GM12878 (cell line): ENCODE results near the gene CCRL2. TPM values are rescaled to one million over a fixed set of nuclear protein-coding genes. Genes with fewer than 3 reads are reported as not detected.

Source experiments
- ATAC-seq: fragments of 200-7000 bp; cut with Tn5 transposase; 3 replicates; pipeline ENCODE4 v1.9.1; 2020; ENCODE audit warnings: mild to moderate bottlenecking, moderate library complexity
- BruUV-seq: library from RNA; stranded (reverse); fragments of 400-500 nt; replicated peaks from 2 replicates; lab custom pipeline; 2021; lab: Mats Ljungman, UMichigan
- CTCF ChIA-PET: fragments of 300-600 bp; sonication (Branson Sonifier 250); formaldehyde crosslinking; extraction: SDS; loops from one replicate; lab custom pipeline; 2021; ENCODE audit warnings: inconsistent platforms; lab: Yijun Ruan, JAX
- POLR2A ChIA-PET: fragments of 350-600 bp; formaldehyde crosslinking; extraction: SDS; loops from one replicate; lab custom pipeline; 2021; ENCODE audit warnings: inconsistent platforms; lab: Charles Lee
- RAD21 ChIA-PET: fragments of 300-600 bp; sonication (Branson Sonifier 250); formaldehyde crosslinking; loops from one replicate; lab custom pipeline; 2023; ENCODE audit warnings: antibody characterized with exemption; ENCODE audit not compliant: unreplicated experiment; lab: Charles Lee
- SMC1A ChIA-PET: fragments of 300-600 bp; sonication (Branson Sonifier 250); formaldehyde crosslinking; loops from one replicate; lab custom pipeline; 2023; ENCODE audit not compliant: unreplicated experiment, uncharacterized antibody; lab: Charles Lee
- DNase-seq: peaks from one replicate; pipeline ENCODE4 v3.0.0-alpha.2; 2011; ENCODE audit warnings: low read depth, low spot score
- FAIRE-seq: peaks from 3 replicates; lab custom pipeline; 2011; peaks lifted over from hg19 to GRCh38; lab: Jason Lieb, UNC
- H2AFZ ChIP-seq: 2 replicates; pipeline ENCODE4 v1.6.0; 2011; ENCODE audit warnings: low read depth, low read length, control low read depth; ENCODE audit not compliant: control insufficient read depth
- H3K27ac ChIP-seq: 2 replicates; pipeline ENCODE4 v1.5.1; 2011; ENCODE audit warnings: control low read depth; ENCODE audit not compliant: control insufficient read depth, insufficient read depth
- H3K27me3 ChIP-seq, 2 experiments: replicated peaks in 1 of 2; 2 replicates each; pipeline versions ENCODE4 v1.6.0 to v1.6.1; 2011; ENCODE audit warnings: low read length in 1 of 2; ENCODE audit not compliant: control insufficient read depth in 2 of 2, insufficient read depth in 2 of 2
- H3K36me3 ChIP-seq, 2 experiments: 2 replicates each; pipeline ENCODE4 v1.5.1; 2011; ENCODE audit warnings: low read length in 1 of 2; ENCODE audit not compliant: control insufficient read depth in 2 of 2, insufficient read depth in 2 of 2
- H3K4me1 ChIP-seq: 2 replicates; pipeline ENCODE4 v1.6.1; 2011; ENCODE audit warnings: mild to moderate bottlenecking, low read length, moderate library complexity, mixed read lengths; ENCODE audit not compliant: control insufficient read depth, insufficient read depth
- H3K4me2 ChIP-seq: 2 replicates; pipeline ENCODE4 v1.6.0; 2011; ENCODE audit warnings: control low read depth; ENCODE audit not compliant: control insufficient read depth, insufficient read depth
- H3K4me3 ChIP-seq: fragments of 200-600 bp; sonication (generic); 2 replicates; pipeline ENCODE4 v1.5.1; 2016
- H3K79me2 ChIP-seq: 2 replicates; pipeline ENCODE4 v1.6.0; 2011; ENCODE audit warnings: low read length; ENCODE audit not compliant: control insufficient read depth, insufficient read depth
- H3K9ac ChIP-seq: 2 replicates; pipeline ENCODE4 v1.8.0; 2011; ENCODE audit warnings: low read length, control low read depth, mixed read lengths; ENCODE audit not compliant: control insufficient read depth, insufficient read depth
- H3K9me3 ChIP-seq: replicated peaks from 3 replicates; pipeline ENCODE4 v1.5.1; 2011; ENCODE audit warnings: mild to moderate bottlenecking, low read length; ENCODE audit not compliant: control insufficient read depth, insufficient read depth
- H4K20me1 ChIP-seq: 2 replicates; pipeline ENCODE4 v1.6.0; 2011; ENCODE audit not compliant: control insufficient read depth, insufficient read depth
- BCL11A ChIP-seq: IDR thresholded peaks from 2 replicates; pipeline ENCODE4 v1.6.1; 2011; ENCODE audit warnings: low read depth, low read length
- HSF1 ChIP-seq: fragments of 150-350 bp; IDR thresholded peaks from 2 replicates; pipeline ENCODE4 v1.6.1; 2014; ENCODE audit warnings: mild to moderate bottlenecking, low read depth, low read length
- RCOR1 ChIP-seq: conservative IDR thresholded peaks from 2 replicates; pipeline ENCODE4 v1.6.1; 2012; ENCODE audit warnings: low read depth, low read length, improper control_type of control experiment
- STAT1 ChIP-seq: fragments of 450-650 bp; conservative IDR thresholded peaks from 2 replicates; pipeline ENCODE4 v1.6.1; 2014; ENCODE audit warnings: antibody characterized with exemption, mild to moderate bottlenecking
- WGBS: methylation state at CpG from one replicate; pipeline ENCODE4 v1.1.6; 2016; ENCODE audit warnings: low lambda C conversion rate; ENCODE audit not compliant: insufficient replicate concordance, insufficient coverage; ENCODE audit errors: missing lambda C conversion rate; 5-methylcytosine and 5-hydroxymethylcytosine counted together
- in situ Hi-C: fragments of 300-500 bp; cut with MboI; formaldehyde crosslinking; loops from 9 replicates; pipeline ENCODE4 v1.14.3; 2018; ENCODE audit warnings: mixed read lengths
- intact Hi-C: fragments of 100-400 bp; cut with micrococcal nuclease; formaldehyde crosslinking; loops from one replicate; pipeline ENCODE4 v1.14.2; 2022; ENCODE audit not compliant: unreplicated experiment
- polyA plus RNA-seq, 11 experiments: library from polyadenylated mRNA; depleted of rRNA in 4 of 11; unstranded in 6 of 11; stranded (reverse) in 5 of 11; fragments of >200 nt; fragmentation: Nextera tagmentation in 4 of 11; fragmentation: Illumina TruSeq in 1 of 11; extraction: Ambion mirVana in 4 of 11; extraction: Trizol in 1 of 11; gene quantifications; 1 replicate in 1 of 11; 2 replicates in 10 of 11; pipeline versions ENCODE4 v1.2.1 to v1.2.3, GENCODE V29; 2011 to 2016; ENCODE audit warnings: inconsistent platforms in 2 of 11, missing spikeins in 2 of 11, low read depth in 1 of 11
- total RNA-seq, 4 experiments: library from RNA; depleted of rRNA in 3 of 4; stranded (reverse); fragments of >200 nt in 3 of 4; fragmentation: Illumina TruSeq in 1 of 4; extraction: Trizol in 1 of 4; gene quantifications; 2 replicates each; pipeline versions ENCODE4 v1.2.1 to v1.2.3, GENCODE V29; 2013 to 2021

The CCRL2 gene
- total and polyA plus RNA-seq, 10 of the 15 experiments (the other 5 are each of a cell fraction or from before 2014, with no cell fraction given) = 0.04 to 2.5 (median 1.8) TPM

GRCh38 chr3:46365737-46366524, 41.1 kb upstream of the CCRL2 start:
- no peak for ATAC-seq
- in situ Hi-C loops = no loop called here
- Histone ChIP-seq H3K4me1 (peaks cover 31% of the 10 kb centered on the region), H4K20me1 (no peaks in the 10 kb centered on the region)
- TF ChIP-seq STAT1 (no peak), BCL11A (no peak), RCOR1 (no peak), HSF1 (no peak)
- TF ChIP-seq, all 136 proteins: peak for 0
- no peak for FAIRE-seq
- intact Hi-C loops = no loop called here
- BruUV-seq = no TSS peak
- Histone ChIP-seq H3K4me3 (no peak overlapping the region), H3K27ac (no peak overlapping the region), H3K4me2 (no peak overlapping the region), H3K36me3 (no peaks in the 10 kb centered on the region), H2AFZ (no peak overlapping the region), H3K79me2 (no peaks in the 10 kb centered on the region), H3K9me3 (no peaks in the 10 kb centered on the region), H3K27me3 (no peaks in the 10 kb centered on the region), H3K9ac (no peak overlapping the region)
- ChIA-PET POLR2A (interaction anchor here (5.9 kb wide), 1 partner anchor 278 kb away, joined by 22 read pairs; no protein-coding TSS in a partner anchor), SMC1A (interaction anchor here (5.2 to 15.8 kb wide), 7 partner anchors 15 to 280 kb away, joined by 31 to 581 read pairs (median 137); partner anchors contain the start of gene CCR1), CTCF (interaction anchor here (0.7 to 21.1 kb wide), 6 partner anchors 17 to 281 kb away, joined by 3 to 714 read pairs (median 124); partner anchors contain the start of gene CCR1), RAD21 (interaction anchor here (1.5 to 13.5 kb wide), 4 partner anchors 90 to 274 kb away, joined by 3 to 421 read pairs (median 242); partner anchors contain the start of gene CCR1)
- WGBS = 85% methylated on average over 5 of the region's 5 CpGs
- no peak for DNase-seq
